Keratinocyte (primary cell): ENCODE measurements around the gene HBG2. TPM values are rescaled to one million over a fixed set of nuclear protein-coding genes. Genes with fewer than 3 reads are reported as not detected.

Experiments
- DNase-seq: peaks from one replicate; pipeline ENCODE4 v3.0.0-alpha.2; 2011; ENCODE audit warnings: low read depth, missing footprints, low spot score
- FAIRE-seq: peaks from 2 replicates; lab custom pipeline; 2011; peaks lifted over from hg19 to GRCh38; lab: Jason Lieb, UNC
- H2AFZ ChIP-seq: 2 replicates; pipeline ENCODE4 v1.6.0; 2012; ENCODE audit warnings: low read length, control low read depth, inconsistent platforms; ENCODE audit not compliant: control insufficient read depth
- H3K27ac ChIP-seq: 2 replicates; pipeline ENCODE4 v1.5.1; 2011; ENCODE audit warnings: low read length; ENCODE audit not compliant: control insufficient read depth, insufficient read depth
- H3K27me3 ChIP-seq: 3 replicates; pipeline ENCODE4 v1.6.0; 2011; ENCODE audit warnings: low read length; ENCODE audit not compliant: control insufficient read depth, insufficient read depth; ENCODE audit errors: extremely low read depth
- H3K36me3 ChIP-seq, 2 experiments: 2 replicates in 1 of 2; 3 replicates in 1 of 2; pipeline ENCODE4 v1.5.1; 2011; ENCODE audit warnings: low read length in 2 of 2, mild to moderate bottlenecking in 1 of 2; ENCODE audit not compliant: control insufficient read depth in 2 of 2, insufficient read depth in 2 of 2; ENCODE audit errors: extremely low read depth in 1 of 2
- H3K4me1 ChIP-seq: 3 replicates; pipeline ENCODE4 v1.5.1; 2011; ENCODE audit warnings: low read length; ENCODE audit not compliant: control insufficient read depth, insufficient read depth; ENCODE audit errors: extremely low read depth
- H3K4me2 ChIP-seq: 3 replicates; pipeline ENCODE4 v1.6.0; 2011; ENCODE audit warnings: low read depth, low read length; ENCODE audit not compliant: control insufficient read depth, insufficient read depth; ENCODE audit errors: extremely low read depth
- H3K4me3 ChIP-seq, 3 experiments: fragments of 200-600 bp in 1 of 3; sonication (generic) in 1 of 3; 2 replicates in 2 of 3; 3 replicates in 1 of 3; pipeline ENCODE4 v1.5.1; 2011 to 2016; ENCODE audit warnings: low read length in 3 of 3, mild to moderate bottlenecking in 3 of 3, control low read depth in 2 of 3, inconsistent platforms in 1 of 3, low read depth in 1 of 3, mixed read lengths in 1 of 3, mixed run types in 1 of 3, moderate library complexity in 1 of 3; ENCODE audit not compliant: control insufficient read depth in 2 of 3, insufficient read depth in 2 of 3; ENCODE audit errors: extremely low read depth in 1 of 3
- H3K79me2 ChIP-seq: 2 replicates; pipeline ENCODE4 v1.6.0; 2012; ENCODE audit warnings: low read length; ENCODE audit not compliant: control insufficient read depth, insufficient read depth
- H3K9ac ChIP-seq: 3 replicates; pipeline ENCODE4 v1.6.0; 2011; ENCODE audit warnings: low read length; ENCODE audit not compliant: control insufficient read depth, insufficient read depth; ENCODE audit errors: extremely low read depth
- H3K9me1 ChIP-seq: 3 replicates; pipeline ENCODE4 v1.6.0; 2011; ENCODE audit warnings: low read length; ENCODE audit not compliant: control insufficient read depth, insufficient read depth; ENCODE audit errors: extremely low read depth
- H3K9me3 ChIP-seq: 2 replicates; pipeline ENCODE4 v1.5.1; 2012; ENCODE audit warnings: low read depth, low read length; ENCODE audit not compliant: control insufficient read depth
- H4K20me1 ChIP-seq: 3 replicates; pipeline ENCODE4 v1.6.0; 2011; ENCODE audit warnings: low read length; ENCODE audit not compliant: control insufficient read depth, insufficient read depth; ENCODE audit errors: extremely low read depth
- CTCF ChIP-seq, 3 experiments: IDR thresholded peaks in 1 of 3; conservative IDR thresholded peaks in 1 of 3; optimal IDR thresholded peaks in 1 of 3; 2 replicates in 2 of 3; 3 replicates in 1 of 3; pipeline versions ENCODE3 to v1.5.1; 2011; ENCODE audit warnings: low read length in 3 of 3, mild to moderate bottlenecking in 3 of 3, moderate library complexity in 2 of 3, control low read depth in 1 of 3, inconsistent platforms in 1 of 3; ENCODE audit not compliant: insufficient read depth in 2 of 3; ENCODE audit errors: extremely low read depth in 1 of 3
- EZH2 ChIP-seq: IDR thresholded peaks from one replicate; pipeline ENCODE4 v1.6.1; 2012; ENCODE audit warnings: inconsistent platforms, mild to moderate bottlenecking, low read length, moderate library complexity
- dilution Hi-C: fragments of 300-500 bp; cut with MboI; formaldehyde crosslinking; loops from one replicate; pipeline ENCODE4 v1.7.0; 2020; ENCODE audit warnings: low sequenced_read_pairs; ENCODE audit not compliant: extremely low pct_ligation_motif_present
- polyA plus RNA-seq, 5 experiments: library from polyadenylated mRNA; depleted of rRNA in 3 of 5; stranded (reverse) in 3 of 5; stranded (forward) in 1 of 5; unstranded in 1 of 5; fragments of >200 nt; gene quantifications; 1 replicate in 1 of 5; 2 replicates in 3 of 5; 3 replicates in 1 of 5; pipeline versions ENCODE4 v1.2.1 to v1.2.3, GENCODE V29; 2011 to 2012; ENCODE audit warnings: missing spikeins in 2 of 5, low read depth in 1 of 5, low replicate concordance in 1 of 5

Gene HBG2
- polyA plus RNA-seq, 1 donor (not counting 4 experiments of a cell fraction or from before 2014, with no cell fraction given), result 0.73 TPM

- Histone ChIP-seq H3K79me2 (no peaks in the 10 kb centered on the region), H3K4me2 (no peak overlapping the region), H2AFZ (no peak overlapping the region), H3K36me3 (no peaks in the 10 kb centered on the region), H3K4me1 (peaks cover 5% of the 10 kb centered on the region), H3K9me1 (no peaks in the 10 kb centered on the region), H4K20me1 (no peaks in the 10 kb centered on the region), H3K9ac (no peak overlapping the region), H3K9me3 (no peaks in the 10 kb centered on the region), H3K27ac (no peak overlapping the region), H3K27me3 (no peaks in the 10 kb centered on the region), H3K4me3 (no peak overlapping the region)
- DNase-seq (no peak), FAIRE-seq (no peak)
- dilution Hi-C loops, result no loop called here
- TF ChIP-seq EZH2, result no peak
- no peak for TF ChIP-seq CTCF (optimal IDR thresholded peaks at IDR 0.05 in 1 of 3, IDR thresholded peaks at IDR 0.05 in 1 of 3, conservative IDR thresholded peaks at IDR 0.05 in 1 of 3; ENCODE audit: extremely low read depth in 1 of 3, insufficient read depth in 2 of 3, low read length in 3 of 3)
Measured at GRCh38 chr11:5293028-5293427, 38.4 kb upstream of the HBG2 start.

- Histone ChIP-seq H3K4me3 (no peak overlapping the region), H2AFZ (no peak overlapping the region), H3K9me3 (no peaks in the 10 kb centered on the region), H3K9me1 (no peaks in the 10 kb centered on the region), H3K27ac (no peak overlapping the region), H3K79me2 (no peaks in the 10 kb centered on the region), H3K36me3 (no peaks in the 10 kb centered on the region), H3K4me1 (peaks cover 10% of the 10 kb centered on the region), H3K27me3 (no peaks in the 10 kb centered on the region), H3K4me2 (no peak overlapping the region), H4K20me1 (no peaks in the 10 kb centered on the region), H3K9ac (no peak overlapping the region)
- FAIRE-seq (peak; percentile 71), DNase-seq (no peak)
- no peak for TF ChIP-seq EZH2
- peak; percentile 66 to 81 (median 77) for TF ChIP-seq CTCF (optimal IDR thresholded peaks at IDR 0.05 in 1 of 3, IDR thresholded peaks at IDR 0.05 in 1 of 3, conservative IDR thresholded peaks at IDR 0.05 in 1 of 3; ENCODE audit: extremely low read depth in 1 of 3, insufficient read depth in 2 of 3, low read length in 3 of 3)
- dilution Hi-C loops, result no loop called here
Measured at GRCh38 chr11:5291207-5291838, 36.7 kb upstream of the HBG2 start.
